C4-2B (cell line): ENCODE data around the gene THAP5.

Source experiments
- ZFX ChIP-seq: fragments of 450-650 bp; IDR thresholded peaks from 2 replicates; pipeline ENCODE4 v1.6.1; 2017
- TF ChIP-seq, protein P1 (sequence below): fragments of 450-650 bp; conservative IDR thresholded peaks from 2 replicates; pipeline ENCODE4 v1.5.1; 2017; ENCODE audit warnings: mild to moderate bottlenecking

DNA sequence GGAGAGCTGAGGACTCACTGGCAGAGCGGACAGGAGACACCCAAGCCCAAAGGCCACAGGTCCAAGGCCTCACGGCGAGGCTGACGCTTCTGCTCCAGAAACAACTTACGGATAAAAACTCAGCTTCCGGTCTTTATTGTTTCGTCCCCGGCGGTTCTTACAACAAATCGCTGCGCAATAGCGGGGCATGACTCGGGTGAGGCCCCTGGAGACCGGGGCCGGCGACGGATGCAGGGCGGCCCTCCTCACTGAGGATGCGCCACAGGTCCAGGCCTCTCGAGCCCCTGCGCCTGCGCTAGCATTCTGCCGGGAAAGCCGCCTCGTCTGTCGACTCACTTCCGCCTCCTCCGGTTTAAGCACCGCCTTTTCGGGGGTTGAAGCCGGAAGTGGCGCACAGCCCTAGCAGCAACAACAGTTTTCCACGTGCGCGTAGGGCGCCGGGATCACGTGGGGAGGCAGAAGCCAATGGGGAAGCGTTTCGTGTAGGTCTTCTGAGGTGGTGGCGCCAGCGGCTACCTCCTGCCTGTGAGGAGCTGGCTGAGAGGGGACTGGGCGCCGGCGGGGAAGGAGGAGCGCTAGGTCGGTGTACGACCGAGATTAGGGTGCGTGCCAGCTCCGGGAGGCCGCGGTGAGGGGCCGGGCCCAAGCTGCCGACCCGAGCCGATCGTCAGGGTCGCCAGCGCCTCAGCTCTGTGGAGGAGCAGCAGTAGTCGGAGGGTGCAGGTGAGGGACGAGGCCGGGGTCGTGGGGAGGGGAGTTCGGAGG, at the start of gene THAP5, which contains the start of gene DNAJB9:
- TF ChIP-seq, protein P1, sequence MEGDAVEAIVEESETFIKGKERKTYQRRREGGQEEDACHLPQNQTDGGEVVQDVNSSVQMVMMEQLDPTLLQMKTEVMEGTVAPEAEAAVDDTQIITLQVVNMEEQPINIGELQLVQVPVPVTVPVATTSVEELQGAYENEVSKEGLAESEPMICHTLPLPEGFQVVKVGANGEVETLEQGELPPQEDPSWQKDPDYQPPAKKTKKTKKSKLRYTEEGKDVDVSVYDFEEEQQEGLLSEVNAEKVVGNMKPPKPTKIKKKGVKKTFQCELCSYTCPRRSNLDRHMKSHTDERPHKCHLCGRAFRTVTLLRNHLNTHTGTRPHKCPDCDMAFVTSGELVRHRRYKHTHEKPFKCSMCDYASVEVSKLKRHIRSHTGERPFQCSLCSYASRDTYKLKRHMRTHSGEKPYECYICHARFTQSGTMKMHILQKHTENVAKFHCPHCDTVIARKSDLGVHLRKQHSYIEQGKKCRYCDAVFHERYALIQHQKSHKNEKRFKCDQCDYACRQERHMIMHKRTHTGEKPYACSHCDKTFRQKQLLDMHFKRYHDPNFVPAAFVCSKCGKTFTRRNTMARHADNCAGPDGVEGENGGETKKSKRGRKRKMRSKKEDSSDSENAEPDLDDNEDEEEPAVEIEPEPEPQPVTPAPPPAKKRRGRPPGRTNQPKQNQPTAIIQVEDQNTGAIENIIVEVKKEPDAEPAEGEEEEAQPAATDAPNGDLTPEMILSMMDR = no peak
- TF ChIP-seq ZFX = peak; percentile 98
